Measurements from ENCODE around the gene TBC1D5. TPM values are rescaled to one million over a fixed set of nuclear protein-coding genes. Genes with fewer than 3 reads are reported as not detected.

The TBC1D5 gene
- total and polyA plus RNA-seq, 2 of the 8 experiments (the other 6 are each of a cell fraction or from before 2014, with no cell fraction given), result 11.0 to 22.9 TPM

- no peaks in the 10 kb centered on the region for H3K4me1 ChIP-seq (replicated peaks in 1 of 4; ENCODE audit: control insufficient read depth in 3 of 4, insufficient read depth in 4 of 4, low read length in 3 of 4)
- WGBS, 2 experiments (ENCODE audit: extremely low coverage in 1 of 2, insufficient coverage in 1 of 2, insufficient read length in 1 of 2, insufficient replicate concordance in 2 of 2, low coverage in 1 of 2, low lambda C conversion rate in 2 of 2, missing lambda C conversion rate in 1 of 2), result 91% methylated on average over 2 of the region's 2 CpGs; no CpG with 5 or more reads in 1 of the 2 experiments
Observed at GRCh38 chr3:17302170-17302569, 440.3 kb downstream of the TBC1D5 start.

More at GRCh38 chr3:17302170-17302569, 440.3 kb downstream of the TBC1D5 start:
- no peak overlapping the region for H3K4me2 ChIP-seq (ENCODE audit: insufficient read depth in 1 of 2, low read depth in 2 of 2, low read length in 2 of 2)
- H2AFZ ChIP-seq (ENCODE audit: low read length), result no peak overlapping the region
- H3K23me2 ChIP-seq (ENCODE audit: low read depth, low read length), result no peaks in the 10 kb centered on the region
- no peak overlapping the region for H3K23ac ChIP-seq (ENCODE audit: insufficient read length)
- TF ChIP-seq HDAC2 (IDR thresholded peaks at IDR 0.05; ENCODE audit: borderline replicate concordance in 1 of 2, low read depth in 2 of 2, low read length in 2 of 2), result no peak
- TF ChIP-seq POLR2A (IDR thresholded peaks at IDR 0.05; ENCODE audit: control extremely low read depth in 1 of 2, low read depth in 2 of 2, low read length in 2 of 2), result no peak
- no peak for TF ChIP-seq EGR1 (IDR thresholded peaks at IDR 0.05; ENCODE audit: borderline replicate concordance, low read depth, low read length)
- TF ChIP-seq YY1 (IDR thresholded peaks at IDR 0.05; ENCODE audit: low read depth, low read length), result no peak
- TF ChIP-seq SIN3A (conservative IDR thresholded peaks at IDR 0.05 in 1 of 2, IDR thresholded peaks at IDR 0.05 in 1 of 2; ENCODE audit: low read depth in 1 of 2, low read length in 2 of 2), result no peak
- no peak for TF ChIP-seq PHF8 (conservative IDR thresholded peaks at IDR 0.05; ENCODE audit: low read depth, low read length)
- no peak for TF ChIP-seq TCF12 (IDR thresholded peaks at IDR 0.05; ENCODE audit: low read depth, low read length)
- no peak for TF ChIP-seq POU5F1 (IDR thresholded peaks at IDR 0.05; ENCODE audit: low read depth, low read length)
- TF ChIP-seq RXRA (IDR thresholded peaks at IDR 0.05; ENCODE audit: insufficient read depth, low read depth, low read length), result no peak
- TF ChIP-seq TEAD4 (IDR thresholded peaks at IDR 0.05; ENCODE audit: low read depth, low read length), result no peak
- no peak overlapping the region for H2BK15ac ChIP-seq (ENCODE audit: low read length)
- no peaks in the 10 kb centered on the region for H4K20me1 ChIP-seq (replicated peaks in 1 of 2; ENCODE audit: control insufficient read depth in 1 of 2, insufficient read depth in 2 of 2, low read length in 2 of 2)
- H3K79me1 ChIP-seq (ENCODE audit: low read depth, low read length), result no peaks in the 10 kb centered on the region
- FAIRE-seq, result no peak
- H3K9me3 ChIP-seq (ENCODE audit: insufficient read depth in 2 of 2, low read depth in 1 of 2, low read length in 1 of 2), result no peaks in the 10 kb centered on the region
- no peak overlapping the region for H3K9ac ChIP-seq (replicated peaks in 1 of 4; ENCODE audit: extremely low read depth in 1 of 4, low read depth in 3 of 4, low read length in 3 of 4)
- no peak overlapping the region for H3K56ac ChIP-seq (replicated peaks; ENCODE audit: insufficient read length, low read depth, low read length)
- no peak overlapping the region for H4K91ac ChIP-seq (replicated peaks; ENCODE audit: insufficient read length, low read length)
- H3K79me2 ChIP-seq (ENCODE audit: control insufficient read depth in 1 of 2, insufficient read depth in 2 of 2, low read length in 2 of 2), result no peaks in the 10 kb centered on the region
- no peak overlapping the region for H2AK5ac ChIP-seq (ENCODE audit: low read depth, low read length)
- H2BK20ac ChIP-seq (ENCODE audit: low read length), result no peak overlapping the region
- no peak overlapping the region for H3K27ac ChIP-seq (ENCODE audit: low read depth, low read length)
- DNase-seq (ENCODE audit: low read depth in 1 of 2, low spot score in 2 of 2), result no peak
- no peak overlapping the region for H3K14ac ChIP-seq (ENCODE audit: insufficient read length)
- H2BK120ac ChIP-seq (replicated peaks; ENCODE audit: low read depth, low read length), result no peak overlapping the region
- no peak overlapping the region for H2BK5ac ChIP-seq (ENCODE audit: low read depth, low read length)
- CTCF ChIA-PET (ENCODE audit: partially characterized antibody), result interaction anchor here (0.5 kb wide), 1 partner anchor 1161 kb away, joined by 3 read pairs; no protein-coding TSS in a partner anchor
- no peak overlapping the region for H3K4me3 ChIP-seq (ENCODE audit: extremely low read depth in 1 of 4, insufficient read depth in 2 of 4, low read depth in 3 of 4, low read length in 4 of 4)
- H3K4ac ChIP-seq (replicated peaks; ENCODE audit: insufficient read length, low read depth, low read length), result no peak overlapping the region
- H4K5ac ChIP-seq (ENCODE audit: insufficient read length, low read depth, low read length), result no peak overlapping the region
- no peak overlapping the region for H4K8ac ChIP-seq (ENCODE audit: extremely low read depth, insufficient read depth, low read length)
- H3K27me3 ChIP-seq (replicated peaks in 1 of 4; ENCODE audit: control insufficient read depth in 3 of 4, extremely low read depth in 1 of 4, insufficient read depth in 3 of 4, low read length in 3 of 4), result no peaks in the 10 kb centered on the region
- POLR2A ChIA-PET (ENCODE audit: partially characterized antibody), result no interaction called here
- no peak overlapping the region for H2BK12ac ChIP-seq (ENCODE audit: low read depth, low read length)
- H3K18ac ChIP-seq (ENCODE audit: extremely low read depth, low read length), result no peak overlapping the region
- no peaks in the 10 kb centered on the region for H3K36me3 ChIP-seq (ENCODE audit: control insufficient read depth in 2 of 4, insufficient read depth in 4 of 4, low read length in 3 of 4)
